Endodermal cell (in vitro differentiated cells): ENCODE measurements around the gene SLC5A11. TPM values are rescaled to one million over a fixed set of nuclear protein-coding genes. Genes with fewer than 3 reads are reported as not detected.
"Not testable (repeated sequence)": the region's sequence is repeated elsewhere in the genome, so short reads cannot be mapped to it uniquely, and the experiment has no call there.

ENCODE experiments used
- DNase-seq: peaks from one replicate; pipeline ENCODE4 v3.0.0-alpha.2; 2017
- H3K27ac ChIP-seq: 2 replicates; pipeline ENCODE4 v1.5.1; 2013; ENCODE audit warnings: mild to moderate bottlenecking, low read depth, low read length, moderate library complexity
- H3K27me3 ChIP-seq: 2 replicates; pipeline ENCODE4 v1.6.1; 2013; ENCODE audit warnings: mild to moderate bottlenecking, low read length, moderate library complexity; ENCODE audit not compliant: insufficient read depth, control insufficient read depth, poor library complexity, severe bottlenecking
- H3K36me3 ChIP-seq: 2 replicates; pipeline ENCODE4 v1.7.0; 2013; ENCODE audit warnings: mild to moderate bottlenecking, low read length, moderate library complexity; ENCODE audit not compliant: control insufficient read depth, insufficient read depth
- H3K4me1 ChIP-seq: one replicate; pipeline ENCODE4 v1.7.0; 2013; ENCODE audit warnings: low read length; ENCODE audit not compliant: control insufficient read depth, insufficient read depth
- H3K4me3 ChIP-seq: 2 replicates; pipeline ENCODE4 v1.5.1; 2013; ENCODE audit warnings: mild to moderate bottlenecking, low read length, moderate library complexity
- H3K9ac ChIP-seq: 2 replicates; pipeline ENCODE4 v1.6.1; 2013; ENCODE audit warnings: mild to moderate bottlenecking, low read length, moderate library complexity; ENCODE audit not compliant: poor library complexity, severe bottlenecking; ENCODE audit errors: extremely low read depth
- H3K9me3 ChIP-seq: 2 replicates; pipeline ENCODE4 v1.6.1; 2013; ENCODE audit warnings: mild to moderate bottlenecking, low read length, moderate library complexity; ENCODE audit not compliant: control insufficient read depth
- H3K27ac Mint-ChIP-seq: 2 replicates; pipeline ENCODE4 v1.8.0; 2020; ENCODE audit warnings: mixed read lengths
- H3K27me3 Mint-ChIP-seq: 2 replicates; pipeline ENCODE4 v1.8.0; 2021; ENCODE audit warnings: mild to moderate bottlenecking, mixed read lengths; ENCODE audit not compliant: insufficient read depth
- H3K36me3 Mint-ChIP-seq: 2 replicates; pipeline ENCODE4 v1.8.0; 2020; ENCODE audit warnings: low read depth, mixed read lengths
- H3K4me1 Mint-ChIP-seq: 2 replicates; pipeline ENCODE4 v1.8.0; 2020; ENCODE audit warnings: mixed read lengths
- H3K4me3 Mint-ChIP-seq: 2 replicates; pipeline ENCODE4 v1.8.0; 2020; ENCODE audit warnings: mild to moderate bottlenecking, moderate library complexity, mixed read lengths
- H3K9me3 Mint-ChIP-seq: 2 replicates; pipeline ENCODE4 v1.8.0; 2020; ENCODE audit warnings: mild to moderate bottlenecking, mixed read lengths
- CTCF ChIP-seq: fragments of 200-600 bp; sonication (generic); conservative IDR thresholded peaks from 2 replicates; pipeline ENCODE4 v1.5.0; 2021; ENCODE audit warnings: antibody characterized with exemption, mild to moderate bottlenecking
- WGBS, 2 experiments: methylation state at CpG; one replicate each; pipeline versions ENCODE4 v1.1.5 to v1.1.7; 2013; ENCODE audit warnings: missing lambda C conversion rate in 2 of 2, mixed read lengths in 1 of 2; ENCODE audit not compliant: insufficient coverage in 1 of 2, insufficient read length in 1 of 2; 5-methylcytosine and 5-hydroxymethylcytosine counted together
- total RNA-seq, 2 donors: library from RNA; stranded (reverse); fragmentation: NEBNext Ultra II Directional in 1 of 2; extraction: Animal tissue kit (Norgen Biotek cat#: 25700) in 1 of 2; gene quantifications; 2 replicates in 1 of 2; 3 replicates in 1 of 2; pipeline ENCODE4 v1.2.1, GENCODE V29; 2021

SLC5A11 gene
- total RNA-seq, 2 donors from 2014 or later, result 0.29 TPM; not detected in 1

GRCh38 chr16:24855678-24856077, 9.9 kb downstream of the SLC5A11 start:
- H3K4me3 ChIP-seq, result no peak overlapping the region
- no peak overlapping the region for H3K9ac ChIP-seq
- no peaks in the 10 kb centered on the region for H3K9me3 Mint-ChIP-seq
- H3K36me3 ChIP-seq, result no peaks in the 10 kb centered on the region
- no peak overlapping the region for H3K27ac Mint-ChIP-seq
- H3K4me1 Mint-ChIP-seq, result no peaks in the 10 kb centered on the region
- H3K9me3 ChIP-seq, result no peaks in the 10 kb centered on the region
- no peaks in the 10 kb centered on the region for H3K36me3 Mint-ChIP-seq
- 84% methylated on average over 5 of the region's 5 CpGs; no CpG with 5 or more reads in 1 of the 2 experiments for WGBS, 2 experiments
- H3K4me1 ChIP-seq, result no peaks in the 10 kb centered on the region
- TF ChIP-seq CTCF, result no peak
- H3K27ac ChIP-seq, result no peak overlapping the region
- no peaks in the 10 kb centered on the region for H3K27me3 Mint-ChIP-seq
- H3K4me3 Mint-ChIP-seq, result no peak overlapping the region
- DNase-seq, result no peak
- H3K27me3 ChIP-seq, result no peaks in the 10 kb centered on the region

DNA sequence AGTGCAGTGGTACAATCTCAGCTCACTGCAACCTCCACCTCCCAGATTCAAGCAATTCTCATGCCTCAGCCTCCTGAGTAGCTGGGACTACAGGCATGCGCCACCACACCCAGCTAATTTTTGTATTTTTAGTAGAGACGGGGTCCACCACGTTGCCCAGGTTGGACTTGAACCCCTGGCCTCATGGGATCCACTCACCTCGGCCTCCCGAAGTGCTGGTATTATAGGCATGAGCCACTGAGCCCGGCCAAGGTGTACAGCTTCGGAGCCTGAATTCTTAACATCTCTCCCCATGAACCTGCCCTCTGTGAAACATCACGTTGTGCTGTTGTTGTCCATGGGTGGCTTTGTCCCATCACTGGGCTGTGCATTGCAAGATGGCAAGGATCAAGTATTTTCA, 11.1 kb downstream of the SLC5A11 start:
- not testable (repeated sequence) for H3K9me3 ChIP-seq, H3K4me3 ChIP-seq, H3K27me3 Mint-ChIP-seq, H3K9me3 Mint-ChIP-seq, DNase-seq, H3K36me3 ChIP-seq, H3K36me3 Mint-ChIP-seq, H3K9ac ChIP-seq, H3K4me3 Mint-ChIP-seq, H3K4me1 ChIP-seq, H3K4me1 Mint-ChIP-seq, H3K27ac ChIP-seq, H3K27me3 ChIP-seq, H3K27ac Mint-ChIP-seq
- 74 to 76% methylated on average over 7 to 8 of the region's 8 CpGs for whole genome bisulfite sequencing, 2 experiments

- no peaks in the 10 kb centered on the region for H3K36me3 ChIP-seq
- H3K4me1 ChIP-seq, result no peaks in the 10 kb centered on the region
- no peaks in the 10 kb centered on the region for H3K9me3 ChIP-seq
- WGBS, 2 experiments, result 31 to 34% methylated on average over 5 to 8 of the region's 9 CpGs
- no peak overlapping the region for H3K27ac ChIP-seq
- H3K27me3 ChIP-seq, result no peaks in the 10 kb centered on the region
- H3K27ac Mint-ChIP-seq, result no peak overlapping the region
- no peaks in the 10 kb centered on the region for H3K4me1 Mint-ChIP-seq
- H3K4me3 Mint-ChIP-seq, result no peak overlapping the region
- no peaks in the 10 kb centered on the region for H3K9me3 Mint-ChIP-seq
- H3K27me3 Mint-ChIP-seq, result no peaks in the 10 kb centered on the region
- TF ChIP-seq CTCF, result no peak
- peak; percentile 91 for DNase-seq
- no peak overlapping the region for H3K4me3 ChIP-seq
- no peaks in the 10 kb centered on the region for H3K36me3 Mint-ChIP-seq
- H3K9ac ChIP-seq, result no peak overlapping the region
These were observed 12.7 kb downstream of the SLC5A11 start for GRCh38 chr16:24858219-24859041.
